ENCODE results near the gene HGFAC.

The HGFAC gene

GRCh38 chr4:3426465-3427133 is 15.2 kb upstream of the HGFAC start:
- Histone ChIP-seq H4K20me1 (ENCODE audit: control insufficient read depth, insufficient read depth, low read depth, low read length) (0 out of 2 replicates have a peak, but pooled peaks cover 4% of the 10 kb centered on the region), H3K4me3 (ENCODE audit: low read length) (no peak overlapping the region), H3K9me3 (ENCODE audit: control insufficient read depth, insufficient read depth, low read length) (no peaks in the 10 kb centered on the region), H3K9me2 (replicated peaks; ENCODE audit: control insufficient read depth, low read length) (no peaks in the 10 kb centered on the region), H3K36me3 (ENCODE audit: control insufficient read depth, low read length) (no peaks in the 10 kb centered on the region), H3K4me2 (ENCODE audit: low read length) (no peak overlapping the region), H3K4me1 (ENCODE audit: control insufficient read depth, low read length) (no peaks in the 10 kb centered on the region), H3K79me2 (ENCODE audit: control insufficient read depth, low read length) (no peaks in the 10 kb centered on the region), H3F3A (ENCODE audit: control insufficient read depth, insufficient read depth) (no peaks in the 10 kb centered on the region), H3K27me3 (ENCODE audit: control insufficient read depth, low read length) (no peaks in the 10 kb centered on the region), H3K27ac (ENCODE audit: low read depth, low read length) (no peak overlapping the region)
- TF ChIP-seq CTCF (IDR thresholded peaks at IDR 0.05; ENCODE audit: low read depth, low read length, poor library complexity, severe bottlenecking) (no peak), EZH2phosphoT487 (IDR thresholded peaks at IDR 0.05; ENCODE audit: borderline replicate concordance, low read length) (no peak)

GRCh38 chr4:3427134-3427476 is 14.7 kb upstream of the HGFAC start:
- Histone ChIP-seq H3K9me3 (ENCODE audit: control insufficient read depth, insufficient read depth, low read length) (no peaks in the 10 kb centered on the region), H3K27me3 (ENCODE audit: control insufficient read depth, low read length) (no peaks in the 10 kb centered on the region), H3K4me3 (ENCODE audit: low read length) (no peak overlapping the region), H3K36me3 (ENCODE audit: control insufficient read depth, low read length) (no peaks in the 10 kb centered on the region), H4K20me1 (ENCODE audit: control insufficient read depth, insufficient read depth, low read depth, low read length) (0 out of 2 replicates have a peak, but pooled peaks cover 4% of the 10 kb centered on the region), H3K79me2 (ENCODE audit: control insufficient read depth, low read length) (no peaks in the 10 kb centered on the region), H3F3A (ENCODE audit: control insufficient read depth, insufficient read depth) (no peaks in the 10 kb centered on the region), H3K9me2 (replicated peaks; ENCODE audit: control insufficient read depth, low read length) (no peaks in the 10 kb centered on the region), H3K4me2 (ENCODE audit: low read length) (no peak overlapping the region), H3K27ac (ENCODE audit: low read depth, low read length) (no peak overlapping the region), H3K4me1 (ENCODE audit: control insufficient read depth, low read length) (no peaks in the 10 kb centered on the region)
- TF ChIP-seq CTCF (IDR thresholded peaks at IDR 0.05; ENCODE audit: low read depth, low read length, poor library complexity, severe bottlenecking) (no peak), EZH2phosphoT487 (IDR thresholded peaks at IDR 0.05; ENCODE audit: borderline replicate concordance, low read length) (no peak)

- no peaks in the 10 kb centered on the region for H3K9me2 ChIP-seq (replicated peaks; ENCODE audit: control insufficient read depth, low read length)
- H3K36me3 ChIP-seq (ENCODE audit: control insufficient read depth, low read length): no peaks in the 10 kb centered on the region
- no peaks in the 10 kb centered on the region for H3K79me2 ChIP-seq (ENCODE audit: control insufficient read depth, low read length)
- H4K20me1 ChIP-seq (ENCODE audit: control insufficient read depth, insufficient read depth, low read depth, low read length): 0 out of 2 replicates have a peak, but pooled peaks cover 4% of the 10 kb centered on the region
- no peak overlapping the region for H3K4me2 ChIP-seq (ENCODE audit: low read length)
- no peaks in the 10 kb centered on the region for H3K9me3 ChIP-seq (ENCODE audit: control insufficient read depth, insufficient read depth, low read length)
- no peak overlapping the region for H3K4me3 ChIP-seq (ENCODE audit: low read length)
- H3K27ac ChIP-seq (ENCODE audit: low read depth, low read length): no peak overlapping the region
- H3F3A ChIP-seq (ENCODE audit: control insufficient read depth, insufficient read depth): no peaks in the 10 kb centered on the region
- H3K4me1 ChIP-seq (ENCODE audit: control insufficient read depth, low read length): no peaks in the 10 kb centered on the region
- TF ChIP-seq EZH2phosphoT487 (IDR thresholded peaks at IDR 0.05; ENCODE audit: borderline replicate concordance, low read length): no peak
- no peak for TF ChIP-seq CTCF (IDR thresholded peaks at IDR 0.05; ENCODE audit: low read depth, low read length, poor library complexity, severe bottlenecking)
- H3K27me3 ChIP-seq (ENCODE audit: control insufficient read depth, low read length): no peaks in the 10 kb centered on the region
Observed at GRCh38 chr4:3427706-3428446, 13.9 kb upstream of the HGFAC start.
